ENCODE measurements around the gene PRAMEF17. TPM values are rescaled to one million over a fixed set of nuclear protein-coding genes. Genes with fewer than 3 reads are reported as not detected.
"Not testable (repeated sequence)": the region's sequence is repeated elsewhere in the genome, so short reads cannot be mapped to it uniquely, and the experiment has no call there.

PRAMEF17 gene
- total RNA-seq: not detected

GRCh38 chr1:13389332-13389731 is at the start of gene PRAMEF17:
TSS of gene PRAMEF17 (plus strand) at chr1:13389632. CDS start at chr1:13389658, 26 bp downstream.
- not testable (repeated sequence) for H3K4me3 ChIP-seq; H3K4me1 ChIP-seq; H3K9me3 ChIP-seq; H3K36me3 ChIP-seq; H3K27me3 ChIP-seq; ATAC-seq (ENCODE audit: low FRiP score in 2 of 2); H3K27ac ChIP-seq; DNase-seq

- H3K4me1 ChIP-seq; H3K9me3 ChIP-seq; DNase-seq; H3K27me3 ChIP-seq; H3K4me3 ChIP-seq; H3K36me3 ChIP-seq; ATAC-seq (ENCODE audit: low FRiP score in 2 of 2); H3K27ac ChIP-seq: not testable (repeated sequence)
- WGBS, 2 donors: 81 to 86% methylated on average over 6 to 8 of the region's 8 CpGs
These were observed 46.9 kb upstream of the PRAMEF17 start for GRCh38 chr1:13342496-13342895.

- WGBS, 2 donors: 60 to 68% methylated on average over 1 to 7 of the region's 7 CpGs
- H3K36me3 ChIP-seq; ATAC-seq (ENCODE audit: low FRiP score in 2 of 2); H3K27ac ChIP-seq; H3K4me1 ChIP-seq; H3K4me3 ChIP-seq; DNase-seq; H3K9me3 ChIP-seq; H3K27me3 ChIP-seq: not testable (repeated sequence)
These were observed 42.4 kb upstream of the PRAMEF17 start, which contains the start of gene PRAMEF14 for GRCh38 chr1:13347034-13347433. TSS of gene PRAMEF14 (minus strand) at chr1:13347134. CDS start at chr1:13345314, 1,820 bp downstream.

GRCh38 chr1:13353476-13353875 is 36.0 kb upstream of the PRAMEF17 start:
- 95% methylated on average over 5 to 8 of the region's 8 CpGs for WGBS, 2 donors
- not testable (repeated sequence) for H3K9me3 ChIP-seq; DNase-seq; H3K27ac ChIP-seq; H3K27me3 ChIP-seq; H3K4me1 ChIP-seq; H3K36me3 ChIP-seq; ATAC-seq (ENCODE audit: low FRiP score in 2 of 2); H3K4me3 ChIP-seq

- WGBS, 2 donors: no CpG with 5 or more reads among the region's 9 CpGs
- not testable (repeated sequence) for H3K4me1 ChIP-seq
These were observed 35.0 kb upstream of the PRAMEF17 start for GRCh38 chr1:13354475-13354874.

GRCh38 chr1:13356774-13357173 is 32.7 kb upstream of the PRAMEF17 start:
- 0 to 3% methylated on average over 5 of the region's 5 CpGs for WGBS, 2 donors
- H3K27me3 ChIP-seq; DNase-seq; H3K27ac ChIP-seq; ATAC-seq (ENCODE audit: low FRiP score in 2 of 2); H3K4me3 ChIP-seq; H3K9me3 ChIP-seq; H3K4me1 ChIP-seq; H3K36me3 ChIP-seq: not testable (repeated sequence)
- TF ChIP-seq CTCF (IDR thresholded peaks at IDR 0.05): peak; percentile 10 to 61 (median 45)

More at GRCh38 chr1:13354475-13354874, 35.0 kb upstream of the PRAMEF17 start:
- ATAC-seq (ENCODE audit: low FRiP score in 2 of 2); H3K9me3 ChIP-seq; H3K27me3 ChIP-seq; DNase-seq; H3K4me3 ChIP-seq; H3K27ac ChIP-seq; H3K36me3 ChIP-seq: not testable (repeated sequence)

GRCh38 chr1:13362364-13362763 is 27.1 kb upstream of the PRAMEF17 start:
- 63 to 80% methylated on average over 1 of the region's 7 CpGs for WGBS, 2 donors
- not testable (repeated sequence) for H3K27ac ChIP-seq; DNase-seq; H3K36me3 ChIP-seq; H3K9me3 ChIP-seq; H3K4me1 ChIP-seq; H3K4me3 ChIP-seq; H3K27me3 ChIP-seq; ATAC-seq (ENCODE audit: low FRiP score in 2 of 2)

GRCh38 chr1:13364928-13365327 is 24.5 kb upstream of the PRAMEF17 start:
- ATAC-seq (ENCODE audit: low FRiP score in 2 of 2): peak in 1 of 2 donors; percentile 43

GRCh38 chr1:13366536-13366935 is 22.9 kb upstream of the PRAMEF17 start:
- H3K9me3 ChIP-seq; H3K27me3 ChIP-seq; H3K36me3 ChIP-seq; ATAC-seq (ENCODE audit: low FRiP score in 2 of 2); DNase-seq; H3K27ac ChIP-seq; H3K4me1 ChIP-seq; H3K4me3 ChIP-seq: not testable (repeated sequence)
- 82 to 83% methylated on average over 3 of the region's 3 CpGs for WGBS, 2 donors

More at GRCh38 chr1:13364928-13365327, 24.5 kb upstream of the PRAMEF17 start:
- not testable (repeated sequence) for H3K36me3 ChIP-seq, H3K27me3 ChIP-seq, H3K4me3 ChIP-seq, DNase-seq, H3K27ac ChIP-seq, H3K9me3 ChIP-seq, H3K4me1 ChIP-seq
- 58 to 68% methylated on average over 2 to 3 of the region's 4 CpGs for WGBS, 2 donors

GRCh38 chr1:13368544-13368943 is 20.9 kb upstream of the PRAMEF17 start:
- H3K4me3 ChIP-seq; H3K27ac ChIP-seq; H3K36me3 ChIP-seq; H3K4me1 ChIP-seq; H3K27me3 ChIP-seq; H3K9me3 ChIP-seq; ATAC-seq (ENCODE audit: low FRiP score in 2 of 2); DNase-seq: not testable (repeated sequence)
- WGBS, 2 donors: 78 to 80% methylated on average over 4 of the region's 4 CpGs

- H3K4me1 ChIP-seq; H3K36me3 ChIP-seq; DNase-seq; H3K9me3 ChIP-seq; H3K27ac ChIP-seq; H3K27me3 ChIP-seq; ATAC-seq (ENCODE audit: low FRiP score in 2 of 2); H3K4me3 ChIP-seq: not testable (repeated sequence)
- WGBS, 2 donors: 89 to 96% methylated on average over 2 to 3 of the region's 3 CpGs
These were observed 10.4 kb upstream of the PRAMEF17 start for GRCh38 chr1:13378983-13379382.

GRCh38 chr1:13380380-13380779 is 9.1 kb upstream of the PRAMEF17 start:
- not testable (repeated sequence) for H3K4me3 ChIP-seq; H3K27me3 ChIP-seq; H3K27ac ChIP-seq; H3K36me3 ChIP-seq; H3K9me3 ChIP-seq; ATAC-seq (ENCODE audit: low FRiP score in 2 of 2); DNase-seq; H3K4me1 ChIP-seq
- WGBS, 2 donors: 77 to 86% methylated on average over 3 of the region's 3 CpGs

GRCh38 chr1:13393004-13393403 is 3.6 kb downstream of the PRAMEF17 start:
- not testable (repeated sequence) for H3K4me1 ChIP-seq; ATAC-seq (ENCODE audit: low FRiP score in 2 of 2); H3K36me3 ChIP-seq; H3K27me3 ChIP-seq; H3K9me3 ChIP-seq; DNase-seq; H3K27ac ChIP-seq; H3K4me3 ChIP-seq
- 74 to 80% methylated on average over 7 of the region's 7 CpGs for WGBS, 2 donors

Data from upper lobe of left lung (tissue), 6 donors.